Fibroblast of skin of scalp (primary cell): Measurements from ENCODE around the gene DPP7.
"Not testable (repeated sequence)": the region's sequence is repeated elsewhere in the genome, so short reads cannot be mapped to it uniquely, and the experiment has no call there.

ENCODE experiments used
- DNase-seq: peaks from one replicate; pipeline ENCODE4 v3.0.0-alpha.2; 2013

DPP7 gene

GRCh38 chr9:137128862-137129455, 14.4 kb upstream of the DPP7 start:
- no peak for DNase-seq

GRCh38 chr9:137128158-137128861, 13.8 kb upstream of the DPP7 start:
- DNase-seq = no peak

DNA sequence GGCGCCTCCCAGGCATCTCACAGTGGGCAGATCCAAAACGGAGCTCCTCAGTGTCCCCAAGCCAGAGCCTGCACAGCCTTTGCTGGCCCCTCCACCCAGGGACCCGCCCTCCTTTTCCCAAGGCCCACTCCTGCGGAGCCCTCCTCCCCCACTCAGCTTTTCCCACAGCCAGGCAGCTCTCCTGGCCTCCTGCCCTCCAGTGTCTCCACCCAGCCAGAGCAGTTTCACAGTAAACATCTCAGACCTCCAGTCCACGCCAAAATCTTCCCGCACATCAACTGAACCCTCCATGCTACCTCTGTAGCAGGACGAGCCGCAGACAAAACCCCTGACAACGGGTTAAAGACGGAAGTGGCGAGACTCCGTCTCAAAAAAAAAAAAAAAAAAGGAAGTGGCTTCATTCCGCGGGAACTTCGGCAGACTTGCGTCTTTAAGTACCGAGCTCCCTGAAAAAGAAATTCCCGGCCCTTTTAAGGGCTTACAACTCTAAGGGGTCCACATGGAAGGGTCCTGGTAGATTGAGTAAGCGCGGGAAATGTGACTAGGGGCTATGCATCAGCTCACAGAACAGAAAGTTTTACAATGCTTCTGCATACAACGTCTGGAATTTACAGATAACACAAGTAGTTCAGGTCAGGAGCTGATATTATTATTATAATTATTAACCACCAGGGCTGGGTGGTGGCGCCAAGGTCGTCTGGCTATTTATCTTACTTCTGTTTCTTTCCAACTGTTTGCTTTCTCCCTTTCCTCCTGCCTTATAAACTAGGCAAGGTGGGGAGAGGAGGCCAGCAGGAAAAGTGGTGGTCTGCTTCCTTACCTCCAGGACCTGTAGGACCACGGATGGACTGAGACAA, 13.0 kb upstream of the DPP7 start:
- DNase-seq = no peak

DNA sequence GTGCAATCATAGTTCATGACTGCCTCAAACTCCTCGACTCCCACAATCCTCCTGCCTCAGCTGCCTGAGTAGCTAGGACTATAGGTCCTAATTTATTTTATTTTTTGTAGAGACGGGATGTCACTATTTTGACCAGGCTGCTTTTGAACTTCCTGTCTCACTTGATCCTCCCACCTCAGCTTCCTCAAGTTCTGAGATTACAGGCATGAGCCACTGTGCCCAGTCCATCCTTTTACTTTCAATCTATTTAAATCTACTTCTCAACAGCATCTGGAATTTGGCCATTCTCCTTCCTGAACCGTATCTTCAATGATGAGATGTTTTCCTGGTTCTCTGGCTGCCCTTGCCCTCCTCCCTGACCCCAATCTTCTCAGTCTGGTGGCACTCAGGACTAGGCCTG, 12.3 kb upstream of the DPP7 start:
- no peak for DNase-seq

- not testable (repeated sequence) for DNase-seq
Observed at GRCh38 chr9:137123952-137124462, 9.5 kb upstream of the DPP7 start.

DNA sequence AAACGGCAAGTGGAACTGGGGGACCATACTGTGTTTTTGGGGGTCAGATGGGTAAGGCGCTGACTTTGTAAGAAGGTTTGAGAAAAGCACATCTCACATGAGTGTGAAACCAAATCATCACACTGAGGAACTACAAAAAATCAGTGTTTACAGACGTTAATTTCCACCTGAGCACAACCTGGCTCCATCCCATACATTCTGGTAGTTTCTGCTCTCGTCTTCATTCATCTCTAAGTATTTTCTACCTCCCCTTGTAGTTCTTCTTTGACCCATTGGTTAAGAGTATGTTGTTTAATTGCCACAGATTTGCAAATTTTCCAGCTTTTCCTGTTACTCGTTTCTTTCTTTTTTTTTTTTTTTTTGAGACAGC, 8.9 kb upstream of the DPP7 start:
- no peak for DNase-seq

DNA sequence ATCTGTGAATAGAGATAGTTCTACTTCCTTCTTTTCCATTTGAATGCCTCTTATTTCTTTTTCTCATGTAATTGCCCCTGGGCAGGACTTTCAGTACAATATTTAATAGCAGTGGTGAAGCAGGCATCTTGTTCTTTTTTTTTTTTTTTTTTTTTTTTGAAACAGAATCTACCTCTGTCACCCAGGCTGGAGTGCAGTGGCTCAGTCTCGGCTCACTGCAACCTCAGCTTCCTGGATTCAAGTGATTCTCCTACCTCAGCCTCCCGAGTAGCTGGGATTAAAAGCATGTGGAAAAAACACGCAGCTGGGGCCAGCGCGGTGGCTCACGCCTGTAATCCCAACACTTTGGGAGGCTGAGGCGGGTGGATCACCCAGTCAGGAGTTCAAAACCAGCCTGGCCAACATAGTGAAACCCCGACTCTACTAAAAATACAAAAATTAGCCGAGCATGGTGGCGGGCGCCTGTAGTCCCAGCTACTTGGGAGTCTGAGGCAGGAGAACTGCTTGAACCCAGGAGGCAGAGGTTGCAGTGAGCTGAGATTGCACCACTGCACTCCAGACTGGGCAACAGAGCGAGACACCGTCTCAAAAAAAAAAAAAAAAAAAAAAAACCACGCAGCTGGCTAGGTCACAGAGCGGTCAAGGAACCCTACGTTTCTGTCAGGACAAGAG, 8.4 kb upstream of the DPP7 start:
- not testable (repeated sequence) for DNase-seq

- DNase-seq = not testable (repeated sequence)
Observed at GRCh38 chr9:137121927-137122795, 7.6 kb upstream of the DPP7 start.

- DNase-seq = not testable (repeated sequence)
Observed at GRCh38 chr9:137118092-137118603, 3.6 kb upstream of the DPP7 start.

DNA sequence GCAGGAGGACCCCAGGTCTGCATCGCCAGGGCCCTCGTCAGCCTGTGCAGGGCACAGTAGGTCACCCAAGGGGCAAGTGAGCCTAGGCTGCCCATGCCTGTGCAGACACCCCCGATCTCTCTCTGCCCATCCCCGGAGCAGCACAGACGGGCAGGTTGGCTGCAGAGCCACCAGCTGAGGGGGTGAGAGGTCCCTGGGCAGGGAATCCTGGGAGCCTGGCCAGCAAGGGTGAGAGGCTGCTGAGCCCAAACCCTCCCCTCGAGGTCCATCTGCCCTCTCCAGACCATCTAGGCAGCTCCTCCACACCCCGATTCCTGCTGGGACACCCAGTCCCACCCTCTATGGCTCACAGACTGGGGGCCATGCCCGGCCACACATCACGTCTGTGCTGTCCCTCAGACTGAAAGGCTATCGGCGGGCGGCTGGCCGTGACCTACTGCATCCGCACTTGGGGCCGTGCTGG, 2.8 kb upstream of the DPP7 start:
- DNase-seq = no peak

- DNase-seq = no peak
Observed at GRCh38 chr9:137116728-137117127, 2.2 kb upstream of the DPP7 start.

DNA sequence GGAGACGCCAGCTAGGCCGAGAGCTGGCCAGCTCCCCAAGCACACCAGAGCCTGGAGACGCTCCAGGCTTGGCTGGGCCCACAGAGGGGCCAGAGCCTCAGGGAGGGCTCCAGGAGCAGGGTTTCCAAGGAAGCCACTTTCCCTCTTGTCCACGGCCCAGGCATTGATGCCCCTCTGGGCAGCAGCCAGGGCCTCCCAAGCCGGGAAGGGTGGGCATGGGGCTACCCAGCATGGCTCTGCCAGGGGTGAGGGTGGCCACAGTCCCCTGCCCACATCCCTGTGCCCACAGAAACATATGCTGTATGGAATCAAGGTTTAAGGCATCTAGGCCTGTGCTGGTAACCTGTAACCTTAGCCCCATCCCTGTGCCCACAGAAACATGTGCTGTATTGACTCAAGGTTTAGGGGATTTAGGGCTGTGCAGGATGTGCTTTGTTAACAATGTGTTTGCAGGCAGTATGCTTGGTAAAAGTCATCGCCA, 1.5 kb upstream of the DPP7 start:
- DNase-seq = no peak

- DNase-seq = no peak
Observed at GRCh38 chr9:137115394-137116026, 977 bp upstream of the DPP7 start.

DNA sequence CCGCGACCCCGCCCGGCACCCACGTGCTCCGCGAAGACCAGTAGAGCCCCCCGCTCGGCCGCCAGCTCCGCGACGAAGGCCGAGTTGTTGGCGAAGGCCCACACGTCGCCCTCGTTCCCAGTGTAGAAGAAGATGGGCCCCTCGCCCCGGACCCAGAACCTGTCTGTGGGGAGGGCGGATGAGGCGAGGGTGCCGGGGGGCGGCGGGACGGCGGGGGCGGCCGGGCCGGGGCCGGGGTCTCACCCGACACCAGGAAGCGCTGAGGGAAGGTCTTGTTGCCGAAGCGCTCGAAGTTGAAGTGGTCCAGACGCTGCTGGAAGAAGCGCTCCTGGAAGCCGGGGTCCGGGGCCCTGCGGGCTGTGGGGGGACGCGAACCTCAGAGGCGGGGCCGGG, 317 bp downstream of the DPP7 start:
- DNase-seq = no peak

GRCh38 chr9:137113385-137114159, 961 bp downstream of the DPP7 start:
- DNase-seq = no peak

DNA sequence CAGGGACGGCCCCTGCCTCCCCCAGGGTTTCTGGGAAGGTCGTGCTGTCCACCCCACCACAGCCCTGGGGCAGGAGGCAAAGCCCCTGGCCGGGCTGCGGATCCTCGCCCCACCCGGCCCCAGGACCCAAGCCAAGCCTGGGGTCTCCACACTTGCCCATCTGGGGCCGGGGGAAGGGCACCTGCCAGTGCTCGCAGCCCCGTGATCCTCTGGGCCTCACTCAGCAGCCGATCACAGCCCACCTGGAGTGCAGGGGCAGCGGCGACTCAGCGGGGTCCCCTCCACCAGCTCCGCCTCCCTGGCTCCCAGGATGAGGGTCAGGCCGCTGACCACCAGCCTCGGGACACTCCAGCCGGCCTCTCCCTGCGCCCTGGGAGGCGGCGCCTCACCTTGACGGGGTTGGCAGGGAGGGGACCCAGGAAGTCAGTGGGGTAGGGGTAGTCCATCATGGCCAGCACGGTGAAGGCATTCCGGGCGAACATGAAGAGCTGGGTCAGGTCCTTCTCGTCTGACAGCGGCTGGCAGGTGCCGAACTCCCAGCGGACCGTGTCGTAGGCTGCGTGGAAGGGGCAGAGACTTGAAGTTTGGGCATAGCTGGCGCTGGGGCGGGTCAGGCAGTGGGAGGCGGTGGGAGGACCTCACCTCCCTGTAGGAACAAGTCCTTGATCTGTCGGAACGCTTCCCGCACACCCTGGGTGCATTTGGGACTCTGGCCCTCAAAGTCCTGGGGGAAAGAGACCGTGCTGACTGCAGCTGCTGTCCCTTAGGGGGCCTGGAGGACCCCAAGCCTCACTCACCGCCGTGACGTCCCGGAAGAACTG, 1.8 kb downstream of the DPP7 start:
- no peak for DNase-seq

DNA sequence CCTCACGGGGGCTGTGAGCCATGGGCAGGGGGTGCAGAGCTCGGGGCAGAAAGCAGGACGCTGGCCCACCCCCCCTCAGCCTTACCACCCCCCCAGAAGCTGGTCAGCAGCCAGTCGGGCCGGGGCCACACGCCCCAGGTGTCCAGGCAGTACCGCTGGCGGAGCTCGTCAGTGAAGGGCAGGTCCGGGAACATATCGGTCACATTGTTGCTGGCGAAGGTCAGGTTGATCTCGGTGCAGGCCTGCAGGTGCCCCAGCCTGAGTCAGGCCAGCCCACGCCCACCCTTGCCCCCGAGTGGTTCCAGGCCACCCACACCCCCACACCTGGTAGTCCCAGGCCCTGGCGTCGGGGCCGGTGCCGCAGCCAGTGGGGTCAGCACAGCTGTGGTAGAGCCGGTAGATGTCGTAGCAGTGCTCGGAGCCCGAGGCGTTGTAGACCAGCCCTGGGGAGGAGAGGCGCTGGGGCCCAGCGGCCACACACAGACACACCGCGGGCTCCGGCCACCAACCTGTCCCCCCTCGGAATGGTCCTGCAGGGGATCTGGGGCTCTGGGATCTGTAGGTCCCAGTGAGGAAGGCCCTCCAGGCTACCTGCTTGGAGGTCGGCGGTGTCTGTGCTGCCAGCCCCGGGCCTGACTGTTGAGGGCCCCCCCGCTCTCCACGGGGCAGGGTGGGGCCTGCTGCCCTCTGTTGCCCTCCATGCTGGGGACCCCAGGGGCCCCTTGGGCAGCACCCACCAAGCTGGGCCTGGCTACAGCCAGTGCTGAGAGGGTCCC, 2.6 kb downstream of the DPP7 start:
- DNase-seq = no peak
